GM08714 (cell line): Measurements from ENCODE around the gene DNAJC1.

Source experiments
- H3K4me3 ChIP-seq: fragments of 200-500 bp; sonication (Bioruptor generic); 2 replicates; pipeline ENCODE4 v1.5.1; 2014; ENCODE audit warnings: mild to moderate bottlenecking, low read length, inconsistent platforms
- ZNF274 ChIP-seq: IDR thresholded peaks from 2 replicates; pipeline ENCODE4 v1.6.1; 2012; ENCODE audit warnings: mild to moderate bottlenecking, low read depth, low read length

The DNAJC1 gene

DNA sequence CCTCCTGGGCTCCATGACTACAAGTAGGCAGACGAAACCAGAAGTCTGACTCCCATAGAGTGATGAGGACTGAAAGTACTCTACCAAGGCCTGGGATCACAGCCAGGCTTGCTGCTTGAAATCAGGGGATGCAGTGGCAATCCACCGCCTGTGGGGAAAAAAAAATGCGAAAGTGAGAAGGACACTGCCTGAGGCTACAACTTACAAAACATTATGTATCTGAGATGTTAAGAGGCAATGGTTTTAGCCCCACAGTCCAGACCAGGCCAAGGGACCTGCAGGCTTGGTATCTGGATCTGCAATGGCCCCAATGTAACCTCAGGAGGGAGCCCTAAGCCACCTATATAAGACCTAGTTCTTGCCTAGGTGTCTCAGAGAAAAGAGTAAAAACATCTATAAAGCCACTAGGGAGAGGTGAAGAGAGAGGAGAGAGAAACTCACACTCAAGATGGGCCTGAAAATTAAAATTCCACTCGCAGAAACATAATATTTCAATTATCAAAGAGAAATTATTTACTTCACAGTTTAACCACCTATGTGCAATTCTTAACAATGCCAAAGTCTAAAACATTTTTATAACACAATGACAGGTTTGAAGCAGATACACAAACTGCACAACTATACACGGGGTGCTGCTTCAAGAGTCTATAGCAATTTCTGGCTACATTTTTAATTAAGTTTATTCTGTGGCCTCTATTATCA lies 13.9 kb downstream of the DNAJC1 start:
- no peak for TF ChIP-seq ZNF274
- H3K4me3 ChIP-seq, result no peak overlapping the region

DNA sequence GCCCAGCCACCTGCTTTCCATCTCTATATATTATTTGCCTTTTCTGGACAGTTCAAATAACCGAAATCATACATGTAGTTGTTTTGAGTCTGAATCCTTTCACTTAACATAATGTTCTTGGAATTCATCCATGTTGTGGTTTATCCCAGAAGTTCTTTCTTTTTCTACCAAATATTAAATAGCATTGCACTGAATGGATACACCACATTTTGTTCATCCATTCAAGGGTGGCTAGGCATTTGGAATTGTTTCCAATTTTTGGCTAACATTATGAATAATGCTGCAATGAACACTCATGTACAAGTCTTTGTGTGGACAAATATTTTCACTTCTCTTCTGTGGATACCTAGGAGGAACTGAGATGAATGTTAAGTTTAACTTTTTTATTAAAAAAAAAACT lies 18.0 kb downstream of the DNAJC1 start:
- no peak for TF ChIP-seq ZNF274
- H3K4me3 ChIP-seq, result no peak overlapping the region

DNA sequence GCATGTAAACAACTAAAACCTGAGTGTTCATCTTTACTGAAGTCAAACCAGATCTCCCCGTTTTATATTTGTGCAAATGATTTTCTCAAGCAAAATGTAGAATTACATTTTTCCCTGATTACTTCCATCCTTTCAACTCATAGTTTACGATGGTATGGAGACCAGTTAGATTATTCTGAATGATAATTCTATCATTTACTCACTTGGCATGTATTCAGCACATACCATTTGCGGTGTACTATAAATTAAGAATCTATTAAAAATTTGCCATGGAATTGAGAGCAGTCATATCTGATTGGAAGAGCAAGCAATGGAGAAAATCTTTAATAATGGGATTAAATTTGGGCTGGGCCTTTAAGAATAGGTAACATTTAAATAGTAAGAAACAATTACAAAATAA lies 22.4 kb downstream of the DNAJC1 start:
- no peak for TF ChIP-seq ZNF274
- H3K4me3 ChIP-seq, result no peak overlapping the region

DNA sequence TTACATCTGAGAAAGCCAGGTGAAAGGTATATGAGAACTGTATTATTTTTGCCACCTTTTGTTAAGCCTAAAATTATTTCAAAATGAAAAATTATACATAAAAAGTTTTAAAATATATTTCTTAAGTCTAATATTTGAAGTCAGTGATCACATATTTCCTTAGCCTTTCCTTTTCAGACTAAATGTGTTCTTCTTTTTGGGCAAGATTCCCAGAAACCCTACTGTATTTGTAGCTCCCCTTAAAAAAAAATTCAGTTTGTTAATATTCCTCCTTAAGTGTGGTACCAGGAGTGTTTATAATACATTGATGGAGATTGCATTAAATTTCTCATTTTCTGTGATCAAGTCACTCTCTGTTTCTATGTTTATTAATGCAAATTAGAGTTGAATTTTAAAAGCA lies 22.8 kb downstream of the DNAJC1 start:
- TF ChIP-seq ZNF274, result no peak
- no peak overlapping the region for H3K4me3 ChIP-seq

DNA sequence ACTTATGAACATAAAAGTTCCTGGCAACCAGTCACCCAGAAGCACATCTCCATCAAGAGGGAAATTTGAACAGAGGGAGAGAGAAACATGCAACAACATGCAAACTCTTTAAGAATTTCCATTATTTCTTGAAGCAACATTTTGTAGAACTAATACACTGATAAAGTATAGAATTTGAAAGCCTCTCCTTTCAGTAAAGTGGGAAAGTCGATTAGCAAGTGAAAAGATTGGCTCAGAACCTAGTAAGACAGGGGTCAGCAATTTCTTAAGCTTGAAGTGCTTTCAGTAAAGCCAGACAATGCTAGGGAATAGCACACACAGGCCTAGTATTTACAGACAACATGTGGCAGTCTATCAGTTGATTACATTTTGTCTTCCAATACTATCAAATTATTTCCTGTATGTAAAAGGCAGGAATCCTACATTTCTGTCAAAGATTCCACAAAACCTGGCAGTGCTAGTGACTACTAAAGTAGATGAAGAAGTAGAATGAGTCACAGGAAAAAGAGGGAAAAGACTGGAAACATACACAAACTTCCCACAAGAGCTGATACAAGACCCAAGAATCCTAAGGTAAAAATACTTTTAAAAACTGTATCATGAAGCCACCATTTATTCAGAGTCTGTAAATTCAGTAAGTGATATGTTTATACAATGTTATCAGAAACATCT lies 25.2 kb downstream of the DNAJC1 start:
- H3K4me3 ChIP-seq, result no peak overlapping the region
- TF ChIP-seq ZNF274, result no peak

DNA sequence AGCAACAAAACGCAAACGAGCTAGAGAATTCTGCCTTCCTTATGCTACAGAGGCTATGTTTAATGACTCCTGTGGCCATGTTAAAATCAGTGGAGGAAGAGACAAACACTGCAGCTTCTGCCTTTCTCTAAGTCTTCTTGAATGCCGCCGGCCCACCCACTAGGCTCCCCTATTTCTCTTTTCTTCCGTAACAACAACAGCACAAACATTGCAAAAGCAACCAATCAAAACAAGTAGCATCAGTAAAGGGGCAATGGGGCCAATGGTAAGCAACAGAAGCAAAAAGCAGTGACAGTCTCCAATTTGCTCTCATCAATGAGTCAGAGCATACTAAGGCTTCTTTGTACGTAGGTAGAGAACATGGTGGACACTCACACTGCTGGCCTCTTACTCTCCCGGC lies 26.8 kb downstream of the DNAJC1 start:
- no peak overlapping the region for H3K4me3 ChIP-seq
- no peak for TF ChIP-seq ZNF274

DNA sequence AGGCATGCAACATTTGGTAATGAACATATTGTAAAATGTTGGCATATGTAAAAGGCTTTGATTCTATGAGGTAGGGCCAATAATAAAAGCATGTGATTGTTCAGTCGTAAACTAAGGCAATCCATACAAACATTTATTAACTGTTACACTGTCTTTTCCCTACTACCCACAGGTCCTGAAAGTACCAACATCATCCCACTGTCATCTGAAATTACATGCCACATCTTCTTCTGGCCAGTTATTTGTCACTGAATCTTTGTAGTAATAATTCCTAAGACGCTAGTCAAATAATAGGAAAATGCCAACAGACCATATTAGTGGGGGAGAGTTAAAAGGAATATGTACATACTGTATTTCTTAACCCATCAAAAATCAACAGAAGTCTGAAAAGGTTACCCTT lies 27.2 kb downstream of the DNAJC1 start:
- H3K4me3 ChIP-seq, result no peak overlapping the region
- no peak for TF ChIP-seq ZNF274

DNA sequence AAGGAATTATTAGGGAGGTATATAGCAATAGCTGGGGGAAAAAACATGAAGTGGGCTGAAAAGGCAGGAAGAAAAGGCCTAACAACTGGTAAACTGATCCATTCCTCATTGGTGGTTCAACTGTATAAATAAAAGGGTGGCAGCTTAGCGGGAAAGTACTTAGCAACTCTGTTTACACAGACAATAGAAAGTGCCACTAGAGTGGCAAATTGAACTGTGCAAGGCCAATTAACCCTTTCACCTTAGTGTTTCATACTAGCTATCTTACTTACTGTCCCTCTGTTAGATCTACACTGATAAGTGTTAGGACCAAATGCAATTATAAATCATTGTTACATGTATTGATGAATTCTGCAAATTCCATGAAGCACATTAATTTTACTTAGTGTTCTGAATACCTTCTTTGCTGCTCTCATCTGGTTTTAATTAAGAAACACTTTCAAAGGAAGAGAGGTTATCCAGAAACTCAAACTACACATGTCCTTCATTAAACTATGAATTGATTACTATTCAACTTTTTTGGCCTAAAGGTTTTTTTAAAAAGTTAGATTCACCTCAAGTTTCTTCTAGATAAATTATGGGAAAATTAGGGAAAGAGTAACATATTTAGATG lies 28.0 kb downstream of the DNAJC1 start:
- TF ChIP-seq ZNF274, result no peak
- no peak overlapping the region for H3K4me3 ChIP-seq

DNA sequence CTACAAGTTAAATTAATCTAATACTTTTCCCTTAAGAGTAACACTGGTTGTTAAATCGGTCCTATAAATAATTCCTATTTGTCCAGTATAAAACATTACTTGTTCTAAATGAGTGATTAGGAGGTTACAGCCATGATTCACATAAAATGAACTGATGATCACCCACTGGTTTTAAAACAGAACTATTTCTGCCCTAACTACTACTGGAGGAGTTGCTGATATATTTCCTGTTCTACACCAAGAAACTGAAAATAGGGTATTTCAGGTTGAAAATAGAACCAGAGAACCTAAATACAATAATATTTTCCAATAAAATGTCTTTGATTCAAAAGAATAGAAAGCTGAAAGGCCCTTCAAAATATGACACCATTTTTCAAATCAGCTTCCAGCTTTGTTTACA lies 30.9 kb downstream of the DNAJC1 start:
- H3K4me3 ChIP-seq, result no peak overlapping the region
- TF ChIP-seq ZNF274, result no peak

DNA sequence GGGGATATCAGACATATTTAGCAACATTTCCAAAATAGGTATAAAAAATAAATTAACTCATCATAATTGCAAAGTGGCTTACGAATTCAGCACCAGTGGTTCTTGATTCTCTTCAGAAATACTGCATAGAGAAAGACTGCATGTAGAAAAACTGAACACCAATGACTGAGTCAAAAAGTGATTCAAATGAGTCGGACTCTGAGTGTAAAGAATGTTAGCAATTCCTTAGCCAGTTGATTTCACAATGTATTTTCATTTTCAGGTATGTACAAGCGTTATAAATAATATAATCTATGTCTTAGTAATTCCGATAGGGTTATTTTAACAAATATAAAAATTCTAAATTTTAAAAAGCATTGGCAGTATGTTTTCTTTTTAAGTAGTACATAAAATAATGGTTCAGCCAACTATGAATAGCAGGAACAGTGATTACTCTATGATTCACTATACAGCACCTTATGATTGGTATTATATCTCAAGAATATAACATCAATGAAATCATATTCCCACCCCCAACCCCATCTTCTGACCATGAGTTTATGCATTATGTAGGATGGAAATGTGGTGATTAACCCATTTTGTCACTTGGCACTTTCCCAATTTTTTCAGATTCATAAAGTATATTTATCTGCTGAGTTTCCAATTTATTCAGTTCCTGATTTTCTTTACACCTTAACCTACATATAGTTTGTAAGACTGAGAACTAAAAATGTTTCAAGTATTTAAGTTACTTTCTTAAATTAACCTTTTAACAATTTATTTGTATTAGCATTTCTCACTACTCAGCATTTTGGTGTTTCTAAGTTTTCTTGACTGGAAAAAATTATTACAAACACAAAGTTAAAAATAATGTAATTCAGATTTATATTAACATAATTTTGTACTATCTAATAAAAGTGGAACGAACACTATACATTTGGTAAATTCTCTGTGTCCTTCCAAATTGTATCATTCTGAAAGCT lies 33.9 kb downstream of the DNAJC1 start:
- TF ChIP-seq ZNF274, result no peak

DNA sequence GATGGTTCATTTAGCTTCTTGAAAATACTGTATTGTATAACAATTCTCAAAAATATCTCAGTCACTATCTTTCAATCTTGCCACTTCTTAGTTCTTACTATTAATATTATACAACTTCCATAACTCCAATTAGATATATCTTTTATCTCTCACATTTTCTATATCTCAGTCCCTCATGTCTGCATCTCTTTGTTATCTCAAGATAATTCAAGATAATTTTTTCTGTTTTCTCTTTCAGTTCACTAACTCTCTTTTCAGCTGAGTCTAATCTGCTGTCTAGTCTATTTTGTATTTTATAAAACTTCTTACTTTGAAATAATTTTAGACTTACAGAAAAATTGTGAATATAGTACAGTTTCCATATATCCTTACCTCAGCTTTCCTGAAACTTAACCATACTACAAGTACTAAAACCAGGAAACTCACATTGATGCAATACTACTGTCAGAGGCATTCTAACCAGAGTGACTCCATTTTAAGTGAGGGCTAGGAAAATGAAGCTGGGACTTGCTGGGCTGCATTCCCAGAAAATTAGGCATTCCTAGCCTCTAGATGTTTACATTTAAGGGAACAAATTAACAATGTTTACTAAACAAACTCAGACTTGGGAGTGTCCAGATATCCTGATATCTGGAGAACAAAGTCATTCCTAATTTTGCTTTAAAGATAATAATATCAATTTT lies 38.4 kb downstream of the DNAJC1 start:
- TF ChIP-seq ZNF274, result no peak
- no peak overlapping the region for H3K4me3 ChIP-seq

More for the DNA sequence above, 33.9 kb downstream of the DNAJC1 start:
- no peak overlapping the region for H3K4me3 ChIP-seq

DNA sequence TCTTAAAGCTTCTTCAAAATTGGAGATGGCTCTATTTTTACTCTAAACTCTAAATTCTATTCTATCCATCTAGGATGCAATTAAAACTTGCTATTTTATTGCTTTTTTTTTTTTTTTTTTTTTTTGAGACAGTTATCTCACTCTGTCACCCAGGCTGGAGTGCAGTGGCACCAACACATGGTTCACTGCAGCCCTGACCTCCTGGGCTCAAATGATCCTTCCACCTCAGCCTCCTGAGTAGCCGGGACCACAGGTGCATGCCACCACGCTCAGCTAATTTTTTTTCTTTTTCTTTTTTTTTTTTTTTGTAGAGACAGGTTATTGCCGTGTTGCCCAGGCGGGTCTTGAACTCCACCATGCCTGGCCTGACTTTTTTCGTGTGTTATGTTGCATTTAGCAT lies 41.2 kb downstream of the DNAJC1 start:
- no peak overlapping the region for H3K4me3 ChIP-seq
- no peak for TF ChIP-seq ZNF274

DNA sequence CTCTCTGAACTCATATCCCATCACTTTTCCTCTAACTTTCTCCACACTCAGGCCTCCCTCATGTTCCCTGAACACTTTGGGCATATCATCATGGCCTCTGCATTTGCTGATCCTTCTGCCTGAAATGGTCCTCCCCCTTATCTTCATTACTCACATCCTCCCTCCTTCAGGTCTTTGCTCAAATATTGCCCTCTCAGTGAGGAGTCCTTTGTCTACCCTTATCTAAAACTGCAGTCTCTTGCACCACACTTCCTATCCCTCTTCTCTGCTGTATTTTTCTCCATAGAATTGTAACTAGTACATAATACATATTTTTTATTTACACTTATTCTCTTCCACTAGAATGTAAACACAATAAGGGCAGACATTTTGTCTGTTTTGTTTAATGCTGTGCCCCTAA lies 41.7 kb downstream of the DNAJC1 start:
- no peak overlapping the region for H3K4me3 ChIP-seq
- no peak for TF ChIP-seq ZNF274

DNA sequence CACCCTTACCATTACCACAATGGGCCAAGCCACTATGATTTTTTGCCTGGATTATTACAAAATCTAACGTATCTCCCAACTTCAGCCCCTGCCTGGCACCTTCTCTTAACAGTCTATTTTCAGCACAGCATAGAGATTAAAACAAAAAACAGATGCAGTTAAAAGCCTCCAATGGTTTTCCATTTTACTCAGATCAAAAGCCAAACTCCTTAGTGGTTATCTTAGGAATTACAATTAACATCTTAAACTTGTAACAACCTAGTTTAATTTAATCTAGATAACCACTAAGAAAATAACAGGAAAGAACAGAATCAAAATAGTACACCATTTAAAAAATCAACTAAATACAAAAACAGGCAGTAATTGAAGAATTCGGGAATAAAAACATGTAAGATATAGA lies 43.5 kb downstream of the DNAJC1 start:
- no peak for TF ChIP-seq ZNF274
- H3K4me3 ChIP-seq, result no peak overlapping the region
